Duodenal mucosa (tissue), 2 donors: ENCODE data around the gene CFB.
"Not testable (repeated sequence)": the region's sequence is repeated elsewhere in the genome, so short reads cannot be mapped to it uniquely, and the experiment has no call there.

Experiments used
- H3K27ac ChIP-seq: one replicate; pipeline ENCODE4 v1.7.0; 2013; ENCODE audit warnings: low read depth, low read length
- H3K27me3 ChIP-seq, 2 donors: one replicate each; pipeline ENCODE4 v1.7.0; 2013; ENCODE audit warnings: low read length in 2 of 2, control low read depth in 1 of 2; ENCODE audit not compliant: insufficient read depth in 2 of 2, control insufficient read depth in 1 of 2
- H3K36me3 ChIP-seq, 2 donors: one replicate each; pipeline ENCODE4 v1.7.0; 2013; ENCODE audit warnings: low read length in 2 of 2, control low read depth in 1 of 2; ENCODE audit not compliant: insufficient read depth in 2 of 2, control insufficient read depth in 1 of 2
- H3K4me1 ChIP-seq, 2 donors: one replicate each; pipeline ENCODE4 v1.7.0; 2013; ENCODE audit warnings: low read length in 2 of 2, control low read depth in 1 of 2; ENCODE audit not compliant: insufficient read depth in 2 of 2, control insufficient read depth in 1 of 2
- H3K4me3 ChIP-seq, 2 donors: one replicate each; pipeline ENCODE4 v1.7.0; 2013; ENCODE audit warnings: low read length in 2 of 2, low read depth in 1 of 2
- H3K9ac ChIP-seq, 2 donors: one replicate each; pipeline ENCODE4 v1.7.0; 2013; ENCODE audit warnings: low read length in 2 of 2, low read depth in 1 of 2
- H3K9me3 ChIP-seq, 2 donors: one replicate each; pipeline ENCODE4 v1.7.0; 2013; ENCODE audit warnings: low read length in 2 of 2, control low read depth in 1 of 2; ENCODE audit not compliant: control insufficient read depth in 1 of 2

The CFB gene

GRCh38 chr6:31901415-31901952 lies 44.4 kb upstream of the CFB start:
- Histone ChIP-seq H3K4me1 (peaks cover 14 to 29% of the 10 kb centered on the region in 2 donors), H3K36me3 (no peaks in the 10 kb centered on the region), H3K9ac (peak overlapping the region; percentile 46 to 47), H3K9me3 (no peaks in the 10 kb centered on the region), H3K4me3 (peak overlapping the region; percentile 56 to 82), H3K27ac (peak overlapping the region; percentile 79), H3K27me3 (no peaks in the 10 kb centered on the region)

GRCh38 chr6:31901953-31902643 lies 43.8 kb upstream of the CFB start, which contains the start of gene ZBTB12:
Gene ZBTB12 (minus strand): TSS chr6:31902086. CDS start chr6:31901305, 781 bp downstream.
- Histone ChIP-seq H3K36me3 (no peaks in the 10 kb centered on the region), H3K9ac (peak within 1 kb of the TSS; percentile 46 to 81), H3K27ac (peak within 1 kb of the TSS; percentile 79), H3K9me3 (no peaks in the 10 kb centered on the region), H3K4me3 (peak within 1 kb of the TSS; percentile 56 to 82), H3K4me1 (peaks cover 14 to 25% of the 10 kb centered on the region in 2 donors), H3K27me3 (no peaks in the 10 kb centered on the region)

- Histone ChIP-seq H3K9ac (no peak overlapping the region), H3K4me1 (peaks cover 9 to 18% of the 10 kb centered on the region in 2 donors), H3K27ac (no peak overlapping the region), H3K36me3 (no peaks in the 10 kb centered on the region), H3K9me3 (no peaks in the 10 kb centered on the region), H3K27me3 (no peaks in the 10 kb centered on the region), H3K4me3 (no peak overlapping the region)
Observed at GRCh38 chr6:31903957-31904356, 41.9 kb upstream of the CFB start.

- H3K4me3 ChIP-seq: no peak overlapping the region
- no peak overlapping the region for H3K9ac ChIP-seq
- H3K27me3 ChIP-seq: no peaks in the 10 kb centered on the region
- peaks cover 9 to 15% of the 10 kb centered on the region in 2 donors for H3K4me1 ChIP-seq
- no peaks in the 10 kb centered on the region for H3K36me3 ChIP-seq
- H3K9me3 ChIP-seq: no peaks in the 10 kb centered on the region
- H3K27ac ChIP-seq: no peak overlapping the region
Observed at GRCh38 chr6:31905041-31905440, 40.9 kb upstream of the CFB start.

- no peaks in the 10 kb centered on the region for H3K36me3 ChIP-seq
- H3K27me3 ChIP-seq: no peaks in the 10 kb centered on the region
- H3K9me3 ChIP-seq: no peaks in the 10 kb centered on the region
- H3K9ac ChIP-seq: no peak overlapping the region
- H3K4me3 ChIP-seq: no peak overlapping the region
- peaks cover 9 to 11% of the 10 kb centered on the region in 2 donors for H3K4me1 ChIP-seq
- H3K27ac ChIP-seq: no peak overlapping the region
Observed at GRCh38 chr6:31906122-31906521, 39.8 kb upstream of the CFB start.

- H3K4me3 ChIP-seq, H3K27me3 ChIP-seq, H3K9me3 ChIP-seq, H3K27ac ChIP-seq, H3K9ac ChIP-seq, H3K36me3 ChIP-seq: not testable (repeated sequence)
- H3K4me1 ChIP-seq: peaks cover 9 to 10% of the 10 kb centered on the region in 2 donors
Observed at GRCh38 chr6:31906727-31907126, 39.2 kb upstream of the CFB start.

- H3K4me3 ChIP-seq: no peak overlapping the region
- no peaks in the 10 kb centered on the region for H3K27me3 ChIP-seq
- H3K9me3 ChIP-seq: no peaks in the 10 kb centered on the region
- peaks cover 9 to 10% of the 10 kb centered on the region in 2 donors for H3K4me1 ChIP-seq
- no peak overlapping the region for H3K9ac ChIP-seq
- no peaks in the 10 kb centered on the region for H3K36me3 ChIP-seq
- no peak overlapping the region for H3K27ac ChIP-seq
Observed at GRCh38 chr6:31907158-31907813, 38.6 kb upstream of the CFB start.

GRCh38 chr6:31908255-31908654 lies 37.6 kb upstream of the CFB start:
- H3K27ac ChIP-seq, H3K27me3 ChIP-seq, H3K9me3 ChIP-seq, H3K4me3 ChIP-seq, H3K36me3 ChIP-seq, H3K4me1 ChIP-seq, H3K9ac ChIP-seq: not testable (repeated sequence)

- Histone ChIP-seq H3K27me3 (no peaks in the 10 kb centered on the region), H3K9ac (no peak overlapping the region), H3K4me1 (no peaks in the 10 kb centered on the region), H3K36me3 (no peaks in the 10 kb centered on the region), H3K27ac (no peak overlapping the region), H3K4me3 (no peak overlapping the region), H3K9me3 (no peaks in the 10 kb centered on the region)
Observed at GRCh38 chr6:31908791-31909190, 37.1 kb upstream of the CFB start.

GRCh38 chr6:31909298-31909697 lies 36.6 kb upstream of the CFB start:
- H3K27ac ChIP-seq, H3K9me3 ChIP-seq: not testable (repeated sequence)

More at GRCh38 chr6:31909298-31909697, 36.6 kb upstream of the CFB start:
- not testable (repeated sequence) for H3K4me3 ChIP-seq, H3K27me3 ChIP-seq, H3K4me1 ChIP-seq, H3K9ac ChIP-seq, H3K36me3 ChIP-seq
